NCI-H146 treated with DMSO at 0.1 percent for 48 hours (cell line): Measurements from ENCODE around the gene PJA1.

ENCODE experiments used
- DNase-seq: peaks from one replicate; lab custom pipeline; 2025; ENCODE audit not compliant: unreplicated experiment; lab: John Stamatoyannopoulos, UW

The PJA1 gene

GRCh38 chrX:69172937-69173336, 7.7 kb upstream of the PJA1 start:
- no peak for DNase-seq

GRCh38 chrX:69170319-69170718, 5.1 kb upstream of the PJA1 start:
- no peak for DNase-seq

GRCh38 chrX:69163936-69164741, 1.1 kb downstream of the PJA1 start:
- DNase-seq = peak; percentile 3

- no peak for DNase-seq
These were observed 2.8 kb downstream of the PJA1 start for GRCh38 chrX:69162361-69162865.

GRCh38 chrX:69161786-69162349, 3.4 kb downstream of the PJA1 start:
- DNase-seq = no peak

- DNase-seq = no peak
These were observed 3.9 kb downstream of the PJA1 start for GRCh38 chrX:69161371-69161770.

GRCh38 chrX:69158166-69158980, 6.9 kb downstream of the PJA1 start:
- peak; percentile 3 for DNase-seq

- DNase-seq = no peak
These were observed 8.6 kb downstream of the PJA1 start for GRCh38 chrX:69156638-69157037.

- DNase-seq = no peak
These were observed 9.3 kb downstream of the PJA1 start for GRCh38 chrX:69155786-69156520.

GRCh38 chrX:69154051-69154450, 11.2 kb downstream of the PJA1 start:
- DNase-seq = no peak

GRCh38 chrX:69153060-69153730, 12.1 kb downstream of the PJA1 start:
- DNase-seq = no peak

GRCh38 chrX:69152417-69152841, 12.8 kb downstream of the PJA1 start:
- DNase-seq = no peak

- no peak for DNase-seq
These were observed 13.4 kb downstream of the PJA1 start for GRCh38 chrX:69151866-69152284.

- no peak for DNase-seq
These were observed 14.8 kb downstream of the PJA1 start for GRCh38 chrX:69150281-69150960.

- DNase-seq = no peak
These were observed 15.6 kb downstream of the PJA1 start for GRCh38 chrX:69149466-69150280.

GRCh38 chrX:69148946-69149345, 16.3 kb downstream of the PJA1 start:
- DNase-seq = no peak

GRCh38 chrX:69146739-69147138, 18.5 kb downstream of the PJA1 start:
- DNase-seq = no peak

- no peak for DNase-seq
These were observed 19.5 kb downstream of the PJA1 start for GRCh38 chrX:69145714-69146113.
